Trophoblast cell (in vitro differentiated cells and primary cell): Measurements from ENCODE around the gene CLDN22.

ENCODE experiments used
- DNase-seq, 2 donors: peaks; one replicate each; pipeline ENCODE4 v3.0.0-alpha.2; 2016
- H2AFZ ChIP-seq: 2 replicates; pipeline ENCODE4 v1.6.1; 2013; ENCODE audit warnings: low read length, moderate library complexity, mild to moderate bottlenecking; ENCODE audit not compliant: insufficient read depth, poor library complexity
- H2AK5ac ChIP-seq: 2 replicates; pipeline ENCODE4 v1.6.1; 2013; ENCODE audit warnings: mild to moderate bottlenecking, low read length
- H2BK120ac ChIP-seq: 2 replicates; pipeline ENCODE4 v1.6.1; 2013; ENCODE audit warnings: low read length, mild to moderate bottlenecking, moderate library complexity; ENCODE audit not compliant: insufficient read depth, poor library complexity
- H2BK12ac ChIP-seq: 2 replicates; pipeline ENCODE4 v1.6.1; 2013; ENCODE audit warnings: mild to moderate bottlenecking, low read length, moderate library complexity
- H2BK5ac ChIP-seq: 2 replicates; pipeline ENCODE4 v1.6.1; 2013; ENCODE audit warnings: low read length, low read depth, moderate library complexity, mild to moderate bottlenecking; ENCODE audit not compliant: poor library complexity
- H3K14ac ChIP-seq: 2 replicates; pipeline ENCODE4 v1.6.1; 2013; ENCODE audit warnings: mild to moderate bottlenecking, low read length
- H3K18ac ChIP-seq: 2 replicates; pipeline ENCODE4 v1.6.1; 2013; ENCODE audit warnings: mild to moderate bottlenecking, low read length
- H3K23ac ChIP-seq: 2 replicates; pipeline ENCODE4 v1.6.1; 2013; ENCODE audit warnings: low read length
- H3K27ac ChIP-seq: 2 replicates; pipeline ENCODE4 v1.5.1; 2013; ENCODE audit warnings: low read depth, mild to moderate bottlenecking, inconsistent platforms, low read length, moderate library complexity
- H3K27me3 ChIP-seq: 2 replicates; pipeline ENCODE4 v1.6.1; 2013; ENCODE audit warnings: inconsistent platforms, mild to moderate bottlenecking, low read length, moderate library complexity; ENCODE audit not compliant: insufficient read depth
- H3K36me3 ChIP-seq, 2 experiments: 1 replicate in 1 of 2; 2 replicates in 1 of 2; pipeline ENCODE4 v1.6.1; 2013; ENCODE audit warnings: low read length in 2 of 2, mild to moderate bottlenecking in 2 of 2, moderate library complexity in 1 of 2; ENCODE audit not compliant: insufficient read depth in 2 of 2, control insufficient read depth in 1 of 2
- H3K4ac ChIP-seq: 2 replicates; pipeline ENCODE4 v1.6.1; 2013; ENCODE audit warnings: low read depth, mild to moderate bottlenecking, low read length, moderate library complexity
- H3K4me1 ChIP-seq, 2 experiments: 1 replicate in 1 of 2; 2 replicates in 1 of 2; pipeline ENCODE4 v1.6.1; 2013; ENCODE audit warnings: low read length in 2 of 2, mild to moderate bottlenecking in 2 of 2, moderate library complexity in 1 of 2; ENCODE audit not compliant: insufficient read depth in 2 of 2, control insufficient read depth in 1 of 2
- H3K4me2 ChIP-seq: 2 replicates; pipeline ENCODE4 v1.6.1; 2013; ENCODE audit warnings: inconsistent platforms, mild to moderate bottlenecking, low read length, moderate library complexity
- H3K4me3 ChIP-seq: 2 replicates; pipeline ENCODE4 v1.5.1; 2013; ENCODE audit warnings: mild to moderate bottlenecking, low read depth, low read length, inconsistent platforms
- H3K79me1 ChIP-seq: one replicate; pipeline ENCODE4 v1.6.1; 2013; ENCODE audit warnings: low read length
- H3K79me2 ChIP-seq: 2 replicates; pipeline ENCODE4 v1.6.1; 2013; ENCODE audit warnings: low read length, mild to moderate bottlenecking; ENCODE audit not compliant: control insufficient read depth, insufficient read depth, poor library complexity
- H3K9ac ChIP-seq: 2 replicates; pipeline ENCODE4 v1.6.1; 2013; ENCODE audit warnings: mild to moderate bottlenecking, low read length
- H3K9me3 ChIP-seq: 2 replicates; pipeline ENCODE4 v1.6.1; 2013; ENCODE audit warnings: low read depth, mild to moderate bottlenecking, control low read depth, inconsistent platforms, low read length; ENCODE audit not compliant: insufficient read depth
- H4K12ac ChIP-seq: 2 replicates; pipeline ENCODE4 v1.6.1; 2013; ENCODE audit warnings: low read depth, mild to moderate bottlenecking, low read length, moderate library complexity
- H4K8ac ChIP-seq: 2 replicates; pipeline ENCODE4 v1.6.1; 2013; ENCODE audit warnings: low read depth, mild to moderate bottlenecking, low read length, moderate library complexity
- H4K91ac ChIP-seq: one replicate; pipeline ENCODE4 v1.6.1; 2013; ENCODE audit warnings: low read depth, mild to moderate bottlenecking, low read length, moderate library complexity
- WGBS: extraction: QIAGEN DNeasy Blood & Tissue Kit; methylation state at CpG from one replicate; pipeline ENCODE4 v1.1.7; 2013; ENCODE audit warnings: missing lambda C conversion rate; ENCODE audit not compliant: insufficient read length, insufficient coverage; ENCODE audit errors: extremely low coverage; 5-methylcytosine and 5-hydroxymethylcytosine counted together

The CLDN22 gene

GRCh38 chr4:183304538-183304937 is 15.5 kb downstream of the CLDN22 start:
- Histone ChIP-seq H3K9me3 (no peaks in the 10 kb centered on the region), H3K4me1 (no peaks in the 10 kb centered on the region), H3K79me2 (no peaks in the 10 kb centered on the region), H2BK120ac (no peak overlapping the region), H3K27ac (no peak overlapping the region), H3K27me3 (no peaks in the 10 kb centered on the region), H3K36me3 (peaks cover 0 to under 1% of the 10 kb centered on the region in 2 experiments), H3K4ac (no peak overlapping the region), H2BK12ac (no peak overlapping the region), H2AK5ac (no peak overlapping the region), H4K8ac (no peak overlapping the region), H3K23ac (no peak overlapping the region), H4K91ac (no peak overlapping the region), H3K4me2 (no peak overlapping the region), H4K12ac (no peak overlapping the region), H3K18ac (no peak overlapping the region), H2BK5ac (no peak overlapping the region), H3K9ac (no peak overlapping the region), H3K4me3 (no peak overlapping the region), H3K79me1 (no peaks in the 10 kb centered on the region), H3K14ac (no peak overlapping the region), H2AFZ (no peak overlapping the region)
- no peak for DNase-seq
- no CpG with 5 or more reads among the region's 2 CpGs for WGBS

DNA sequence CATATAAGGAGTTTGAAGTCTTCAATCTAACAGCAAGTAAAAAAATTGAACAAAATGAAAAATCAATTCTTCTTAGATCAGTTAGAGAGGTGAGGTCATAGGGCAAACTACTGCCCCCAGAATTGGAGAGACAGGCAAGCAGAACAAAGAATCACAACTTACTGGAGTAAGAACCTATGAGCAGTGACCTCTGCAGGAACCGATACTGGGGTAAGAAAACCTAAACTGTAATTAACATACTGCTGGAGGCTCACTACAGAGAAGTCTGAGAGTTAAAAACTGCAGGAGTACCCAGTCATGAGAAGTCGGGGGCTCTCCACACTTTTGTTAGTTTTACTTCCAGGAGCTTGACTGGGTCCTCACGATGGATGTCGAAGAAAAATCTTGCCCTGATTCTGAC is 16.0 kb downstream of the CLDN22 start:
- Histone ChIP-seq H3K36me3 (peaks cover 0 to 2% of the 10 kb centered on the region in 2 experiments), H3K4me1 (no peaks in the 10 kb centered on the region), H3K4ac (no peak overlapping the region), H2BK5ac (no peak overlapping the region), H2AK5ac (no peak overlapping the region), H4K8ac (no peak overlapping the region), H3K79me1 (no peaks in the 10 kb centered on the region), H4K91ac (no peak overlapping the region), H3K23ac (no peak overlapping the region), H3K9ac (no peak overlapping the region), H2BK12ac (no peak overlapping the region), H3K79me2 (no peaks in the 10 kb centered on the region), H3K9me3 (no peaks in the 10 kb centered on the region), H3K27ac (no peak overlapping the region), H3K14ac (no peak overlapping the region), H3K4me3 (no peak overlapping the region), H3K4me2 (no peak overlapping the region), H2AFZ (no peak overlapping the region), H2BK120ac (no peak overlapping the region), H4K12ac (no peak overlapping the region), H3K27me3 (no peaks in the 10 kb centered on the region), H3K18ac (no peak overlapping the region)
- DNase-seq = no peak
- no CpG with 5 or more reads among the region's 4 CpGs for WGBS

- Histone ChIP-seq H3K4ac (no peak overlapping the region), H3K4me3 (no peak overlapping the region), H3K27me3 (no peaks in the 10 kb centered on the region), H3K4me2 (no peak overlapping the region), H4K12ac (no peak overlapping the region), H4K8ac (no peak overlapping the region), H3K23ac (no peak overlapping the region), H2BK12ac (no peak overlapping the region), H3K14ac (no peak overlapping the region), H3K36me3 (peaks cover 0 to 2% of the 10 kb centered on the region in 2 experiments), H3K9me3 (no peaks in the 10 kb centered on the region), H3K27ac (no peak overlapping the region), H3K79me2 (no peaks in the 10 kb centered on the region), H2AFZ (no peak overlapping the region), H2AK5ac (no peak overlapping the region), H3K9ac (no peak overlapping the region), H3K18ac (no peak overlapping the region), H2BK120ac (no peak overlapping the region), H4K91ac (no peak overlapping the region), H3K4me1 (no peaks in the 10 kb centered on the region), H2BK5ac (no peak overlapping the region), H3K79me1 (no peaks in the 10 kb centered on the region)
- peak; percentile 8 to 23 for DNase-seq
- no CpG with 5 or more reads among the region's 4 CpGs for WGBS
Measured at GRCh38 chr4:183303301-183303700, 16.8 kb downstream of the CLDN22 start.

- Histone ChIP-seq H3K9me3 (no peaks in the 10 kb centered on the region), H3K36me3 (peaks cover 3 to 6% of the 10 kb centered on the region in 2 experiments), H3K4ac (no peak overlapping the region), H4K91ac (no peak overlapping the region), H2BK120ac (no peak overlapping the region), H3K27me3 (no peaks in the 10 kb centered on the region), H3K4me3 (no peak overlapping the region), H3K4me2 (no peak overlapping the region), H3K27ac (no peak overlapping the region), H2BK5ac (no peak overlapping the region), H4K8ac (no peak overlapping the region), H2AK5ac (no peak overlapping the region), H3K79me2 (no peaks in the 10 kb centered on the region), H2BK12ac (no peak overlapping the region), H3K79me1 (no peaks in the 10 kb centered on the region), H3K4me1 (peaks cover under 1 to 2% of the 10 kb centered on the region in 2 experiments), H4K12ac (no peak overlapping the region), H3K14ac (no peak overlapping the region), H2AFZ (no peak overlapping the region), H3K9ac (no peak overlapping the region), H3K23ac (no peak overlapping the region), H3K18ac (no peak overlapping the region)
- no CpG with 5 or more reads among the region's 5 CpGs for WGBS
- DNase-seq = no peak
Measured at GRCh38 chr4:183300655-183301054, 19.4 kb downstream of the CLDN22 start.
